Astrocyte (in vitro differentiated cells and primary cell): ENCODE data around the gene FAM50A. TPM values are rescaled to one million over a fixed set of nuclear protein-coding genes. Genes with fewer than 3 reads are reported as not detected.

Experiments
- DNase-seq: peaks from one replicate; pipeline ENCODE4 v3.0.0-alpha.2; 2010; ENCODE audit warnings: low read depth
- FAIRE-seq: peaks from 2 replicates; lab custom pipeline; 2011; peaks lifted over from hg19 to GRCh38; lab: Jason Lieb, UNC
- H2AFZ ChIP-seq: 2 replicates; pipeline ENCODE4 v1.6.0; 2012; ENCODE audit warnings: low read depth, low read length, inconsistent platforms
- H3K27ac ChIP-seq: 2 replicates; pipeline ENCODE4 v1.5.1; 2011; ENCODE audit warnings: low read depth, low read length, inconsistent platforms
- H3K27me3 ChIP-seq: 2 replicates; pipeline ENCODE4 v1.6.0; 2011; ENCODE audit warnings: low read length, inconsistent platforms; ENCODE audit not compliant: insufficient read depth
- H3K36me3 ChIP-seq: 2 replicates; pipeline ENCODE4 v1.5.1; 2011; ENCODE audit warnings: low read length, inconsistent platforms; ENCODE audit not compliant: insufficient read depth
- H3K4me1 ChIP-seq: 2 replicates; pipeline ENCODE4 v1.5.1; 2011; ENCODE audit warnings: low read length, inconsistent platforms; ENCODE audit not compliant: insufficient read depth
- H3K4me2 ChIP-seq: 2 replicates; pipeline ENCODE4 v1.6.0; 2012; ENCODE audit warnings: low read length, inconsistent platforms
- H3K4me3 ChIP-seq: 2 replicates; pipeline ENCODE4 v1.5.1; 2011; ENCODE audit warnings: low read depth, mild to moderate bottlenecking, low read length, inconsistent platforms; ENCODE audit not compliant: insufficient read depth
- H3K79me2 ChIP-seq: 2 replicates; pipeline ENCODE4 v1.6.0; 2012; ENCODE audit warnings: mild to moderate bottlenecking, low read length, inconsistent platforms; ENCODE audit not compliant: insufficient read depth
- H3K9ac ChIP-seq: 2 replicates; pipeline ENCODE4 v1.6.0; 2012; ENCODE audit warnings: mild to moderate bottlenecking, low read length, inconsistent platforms
- H3K9me3 ChIP-seq: 2 replicates; pipeline ENCODE4 v1.5.1; 2012; ENCODE audit warnings: low read depth, mild to moderate bottlenecking, low read length, inconsistent platforms; ENCODE audit not compliant: insufficient read depth
- H4K20me1 ChIP-seq: 2 replicates; pipeline ENCODE4 v1.6.0; 2012; ENCODE audit warnings: low read length, inconsistent platforms; ENCODE audit not compliant: insufficient read depth
- H3K27ac Mint-ChIP-seq: one replicate; pipeline ENCODE4 v1.8.0; 2021; ENCODE audit warnings: mild to moderate bottlenecking, mixed read lengths; ENCODE audit not compliant: unreplicated experiment
- H3K27me3 Mint-ChIP-seq: one replicate; pipeline ENCODE4 v1.8.0; 2021; ENCODE audit warnings: low read depth, mixed read lengths; ENCODE audit not compliant: unreplicated experiment
- H3K36me3 Mint-ChIP-seq: one replicate; pipeline ENCODE4 v1.8.0; 2021; ENCODE audit warnings: low read depth, mixed read lengths; ENCODE audit not compliant: unreplicated experiment
- H3K4me1 Mint-ChIP-seq: one replicate; pipeline ENCODE4 v1.8.0; 2021; ENCODE audit warnings: low read depth, mixed read lengths; ENCODE audit not compliant: unreplicated experiment
- H3K4me3 Mint-ChIP-seq: one replicate; pipeline ENCODE4 v1.8.0; 2021; ENCODE audit warnings: mild to moderate bottlenecking, moderate library complexity, mixed read lengths; ENCODE audit not compliant: unreplicated experiment
- H3K9me3 Mint-ChIP-seq: one replicate; pipeline ENCODE4 v1.8.0; 2021; ENCODE audit warnings: mild to moderate bottlenecking, mixed read lengths; ENCODE audit not compliant: unreplicated experiment
- EZH2 ChIP-seq: IDR thresholded peaks from 2 replicates; pipeline ENCODE4 v1.6.1; 2012; ENCODE audit warnings: mild to moderate bottlenecking, low read length, inconsistent platforms; ENCODE audit not compliant: insufficient read depth
- total RNA-seq: library from RNA; stranded (reverse); gene quantifications from 2 replicates; pipeline ENCODE4 v1.2.1, GENCODE V29; 2021
- TF ChIP-seq, protein P1 (sequence below): IDR thresholded peaks from 2 replicates; pipeline ENCODE4 v1.5.1; 2011; ENCODE audit warnings: low read depth, mild to moderate bottlenecking, inconsistent platforms, low read length, moderate library complexity; ENCODE audit not compliant: insufficient read depth

FAM50A gene
- total RNA-seq, 1 donor from 2014 or later = 100.0 TPM

DNA sequence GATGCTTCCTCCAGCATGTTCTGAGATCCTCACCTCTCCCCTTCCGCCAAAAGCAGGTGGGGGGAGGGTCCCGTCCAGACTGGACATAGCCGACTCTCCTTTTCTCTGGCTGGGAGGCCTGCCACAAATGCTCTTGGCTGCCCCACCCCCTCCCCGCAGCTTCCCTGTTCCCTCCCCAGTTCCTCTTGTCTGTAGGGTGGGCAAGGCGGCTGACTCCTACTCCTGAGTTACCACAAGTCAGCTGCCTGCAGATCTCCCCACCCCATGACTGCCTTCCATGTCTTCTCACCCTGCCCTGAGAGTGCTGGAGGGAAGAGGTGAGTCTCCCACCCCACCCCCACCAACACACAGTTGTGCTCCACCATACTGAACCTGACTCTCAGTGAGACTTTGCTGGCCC lies 12.6 kb upstream of the FAM50A start:
- Histone ChIP-seq H4K20me1 (peaks cover 21% of the 10 kb centered on the region), H3K36me3 (no peaks in the 10 kb centered on the region), H3K79me2 (peaks cover 29% of the 10 kb centered on the region), H3K27me3 (no peaks in the 10 kb centered on the region), H3K27ac (no peak overlapping the region), H2AFZ (no peak overlapping the region), H3K4me1 (no peaks in the 10 kb centered on the region), H3K9me3 (no peaks in the 10 kb centered on the region), H3K4me3 (no peak overlapping the region), H3K9ac (no peak overlapping the region), H3K4me2 (no peak overlapping the region)
- Mint-ChIP-seq H3K36me3 (no peaks in the 10 kb centered on the region), H3K9me3 (no peaks in the 10 kb centered on the region), H3K4me3 (no peak overlapping the region), H3K4me1 (peaks cover 16% of the 10 kb centered on the region), H3K27me3 (no peaks in the 10 kb centered on the region), H3K27ac (no peak overlapping the region)
- FAIRE-seq = no peak
- no peak for TF ChIP-seq EZH2
- TF ChIP-seq, protein P1, sequence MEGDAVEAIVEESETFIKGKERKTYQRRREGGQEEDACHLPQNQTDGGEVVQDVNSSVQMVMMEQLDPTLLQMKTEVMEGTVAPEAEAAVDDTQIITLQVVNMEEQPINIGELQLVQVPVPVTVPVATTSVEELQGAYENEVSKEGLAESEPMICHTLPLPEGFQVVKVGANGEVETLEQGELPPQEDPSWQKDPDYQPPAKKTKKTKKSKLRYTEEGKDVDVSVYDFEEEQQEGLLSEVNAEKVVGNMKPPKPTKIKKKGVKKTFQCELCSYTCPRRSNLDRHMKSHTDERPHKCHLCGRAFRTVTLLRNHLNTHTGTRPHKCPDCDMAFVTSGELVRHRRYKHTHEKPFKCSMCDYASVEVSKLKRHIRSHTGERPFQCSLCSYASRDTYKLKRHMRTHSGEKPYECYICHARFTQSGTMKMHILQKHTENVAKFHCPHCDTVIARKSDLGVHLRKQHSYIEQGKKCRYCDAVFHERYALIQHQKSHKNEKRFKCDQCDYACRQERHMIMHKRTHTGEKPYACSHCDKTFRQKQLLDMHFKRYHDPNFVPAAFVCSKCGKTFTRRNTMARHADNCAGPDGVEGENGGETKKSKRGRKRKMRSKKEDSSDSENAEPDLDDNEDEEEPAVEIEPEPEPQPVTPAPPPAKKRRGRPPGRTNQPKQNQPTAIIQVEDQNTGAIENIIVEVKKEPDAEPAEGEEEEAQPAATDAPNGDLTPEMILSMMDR = no peak
- DNase-seq = no peak

DNA sequence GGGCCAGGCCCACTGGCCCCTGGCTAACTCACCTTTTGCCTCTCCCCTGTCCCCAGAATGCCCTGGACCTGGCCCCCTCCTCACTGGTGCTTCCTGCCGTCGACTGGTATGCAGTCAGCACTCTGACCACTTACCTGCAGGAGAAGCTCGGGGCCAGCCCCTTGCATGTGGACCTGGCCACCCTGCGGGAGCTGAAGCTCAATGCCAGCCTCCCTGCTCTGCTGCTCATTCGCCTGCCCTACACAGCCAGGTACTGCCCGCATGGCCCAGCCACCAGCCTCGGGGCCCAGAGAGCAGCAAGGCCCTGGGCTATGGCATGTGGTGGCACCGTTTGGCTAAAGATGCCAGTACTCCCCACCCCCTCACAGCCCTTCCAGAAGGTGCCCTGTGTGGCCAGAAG lies 11.7 kb upstream of the FAM50A start:
- Histone ChIP-seq H2AFZ (no peak overlapping the region), H4K20me1 (peaks cover 21% of the 10 kb centered on the region), H3K79me2 (peaks cover 32% of the 10 kb centered on the region), H3K4me3 (no peak overlapping the region), H3K27ac (no peak overlapping the region), H3K4me1 (no peaks in the 10 kb centered on the region), H3K36me3 (no peaks in the 10 kb centered on the region), H3K9ac (no peak overlapping the region), H3K9me3 (no peaks in the 10 kb centered on the region), H3K27me3 (no peaks in the 10 kb centered on the region), H3K4me2 (no peak overlapping the region)
- no peaks in the 10 kb centered on the region for H3K36me3 Mint-ChIP-seq
- FAIRE-seq (no peak), DNase-seq (no peak)
- no peaks in the 10 kb centered on the region for H3K9me3 Mint-ChIP-seq
- no peak overlapping the region for H3K27ac Mint-ChIP-seq
- TF ChIP-seq, protein P1 = no peak
- no peak for TF ChIP-seq EZH2
- peaks cover 16% of the 10 kb centered on the region for H3K4me1 Mint-ChIP-seq
- no peaks in the 10 kb centered on the region for H3K27me3 Mint-ChIP-seq
- H3K4me3 Mint-ChIP-seq = peak overlapping the region; percentile 8

DNA sequence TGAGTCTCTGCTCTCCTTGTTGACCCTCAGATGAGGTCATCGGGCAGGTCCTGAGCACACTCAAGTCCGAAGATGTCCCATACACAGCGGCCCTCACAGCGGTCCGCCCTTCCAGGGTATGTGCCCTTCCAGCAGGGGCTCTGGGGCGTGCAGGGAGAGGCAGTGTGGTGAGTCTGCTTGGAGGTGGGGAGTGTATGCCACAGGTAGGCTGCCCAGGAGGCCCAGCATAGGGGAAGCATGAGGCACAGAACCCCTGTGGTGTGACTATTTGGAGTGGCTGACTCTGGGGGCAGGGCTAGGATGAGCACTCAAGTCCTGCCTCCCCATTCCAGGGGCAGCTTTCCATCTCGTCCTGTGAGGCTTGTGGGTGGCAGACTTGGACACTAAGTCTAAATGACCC lies 10.3 kb upstream of the FAM50A start:
- Mint-ChIP-seq H3K36me3 (no peaks in the 10 kb centered on the region), H3K27ac (no peak overlapping the region), H3K27me3 (no peaks in the 10 kb centered on the region), H3K9me3 (no peaks in the 10 kb centered on the region), H3K4me1 (peaks cover 15% of the 10 kb centered on the region), H3K4me3 (no peak overlapping the region)
- no peak overlapping the region for H3K27ac ChIP-seq
- H3K9me3 ChIP-seq = no peaks in the 10 kb centered on the region
- TF ChIP-seq, protein P1 = no peak
- TF ChIP-seq EZH2 = no peak
- no peak overlapping the region for H2AFZ ChIP-seq
- FAIRE-seq = no peak
- H3K79me2 ChIP-seq = peaks cover 45% of the 10 kb centered on the region
- no peaks in the 10 kb centered on the region for H3K27me3 ChIP-seq
- H4K20me1 ChIP-seq = peaks cover 31% of the 10 kb centered on the region
- H3K4me2 ChIP-seq = no peak overlapping the region
- H3K36me3 ChIP-seq = no peaks in the 10 kb centered on the region
- peaks cover 5% of the 10 kb centered on the region for H3K4me1 ChIP-seq
- DNase-seq = no peak
- H3K9ac ChIP-seq = no peak overlapping the region
- no peak overlapping the region for H3K4me3 ChIP-seq
